GM19238 (cell line): ENCODE data around the gene NFS1.
"Not testable (repeated sequence)": the region's sequence is repeated elsewhere in the genome, so short reads cannot be mapped to it uniquely, and the experiment has no call there.

Experiments used
- DNase-seq: peaks from one replicate; pipeline ENCODE4 v3.0.0; 2011; ENCODE audit warnings: low spot score; ENCODE audit not compliant: insufficient read length

The NFS1 gene

DNA sequence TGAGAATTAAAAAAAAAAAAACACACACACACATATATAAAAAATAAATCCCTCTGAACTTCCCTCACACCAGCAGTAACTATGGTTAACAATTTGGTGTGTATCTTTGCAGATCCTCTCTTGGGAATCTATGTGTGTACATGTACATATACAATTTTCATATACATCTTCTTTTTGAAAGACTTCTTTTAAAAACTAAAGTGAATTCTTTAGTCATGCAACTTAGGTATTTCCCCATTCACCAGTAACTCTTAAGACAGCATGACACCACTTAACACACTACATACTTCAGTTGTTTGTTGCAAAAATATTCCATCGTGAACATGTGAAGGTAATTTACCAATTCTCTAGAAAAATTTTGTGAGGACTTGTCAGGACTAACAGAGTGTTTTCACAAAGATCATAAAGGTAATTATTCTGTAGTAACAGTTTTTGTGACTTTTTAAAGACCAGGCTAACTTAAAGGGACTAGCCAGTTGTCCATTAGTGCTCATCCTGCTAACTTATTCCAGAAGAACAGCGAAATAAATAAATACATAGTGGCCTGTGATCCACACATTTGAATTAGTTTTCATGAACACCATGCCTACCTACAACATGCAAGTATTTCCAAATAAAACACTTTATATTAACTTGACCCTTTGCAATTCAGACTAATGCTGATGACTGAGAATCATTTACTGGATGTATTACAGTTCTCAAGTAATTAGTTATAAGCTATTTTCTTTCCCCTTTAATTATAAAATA, 30.9 kb upstream of the NFS1 start:
- DNase-seq, result no peak

DNA sequence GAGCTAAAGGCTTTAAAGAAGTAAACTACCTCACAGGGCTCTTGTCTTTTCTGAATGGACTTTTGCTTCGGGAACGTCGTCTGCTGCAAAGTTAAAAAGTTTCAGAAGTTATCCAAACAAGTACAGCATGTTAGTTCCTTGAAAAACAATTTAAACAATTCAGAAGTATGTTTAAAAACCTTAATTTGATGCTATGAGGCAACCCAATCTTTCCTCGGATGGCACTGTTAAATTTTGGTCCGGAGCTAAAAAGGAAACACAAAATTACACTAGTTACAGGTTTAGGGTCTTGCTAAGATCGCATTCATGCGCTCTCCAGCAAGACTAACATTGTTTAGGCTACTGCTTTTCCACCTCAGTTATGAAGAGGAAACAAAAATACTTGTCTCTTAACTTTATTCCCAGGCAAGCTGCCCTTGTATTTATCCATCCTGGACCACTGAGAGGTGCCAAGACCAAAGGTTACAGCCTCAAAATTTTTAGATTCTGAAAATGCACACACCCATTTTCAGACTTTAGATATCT, 30.2 kb upstream of the NFS1 start:
- DNase-seq, result no peak

DNA sequence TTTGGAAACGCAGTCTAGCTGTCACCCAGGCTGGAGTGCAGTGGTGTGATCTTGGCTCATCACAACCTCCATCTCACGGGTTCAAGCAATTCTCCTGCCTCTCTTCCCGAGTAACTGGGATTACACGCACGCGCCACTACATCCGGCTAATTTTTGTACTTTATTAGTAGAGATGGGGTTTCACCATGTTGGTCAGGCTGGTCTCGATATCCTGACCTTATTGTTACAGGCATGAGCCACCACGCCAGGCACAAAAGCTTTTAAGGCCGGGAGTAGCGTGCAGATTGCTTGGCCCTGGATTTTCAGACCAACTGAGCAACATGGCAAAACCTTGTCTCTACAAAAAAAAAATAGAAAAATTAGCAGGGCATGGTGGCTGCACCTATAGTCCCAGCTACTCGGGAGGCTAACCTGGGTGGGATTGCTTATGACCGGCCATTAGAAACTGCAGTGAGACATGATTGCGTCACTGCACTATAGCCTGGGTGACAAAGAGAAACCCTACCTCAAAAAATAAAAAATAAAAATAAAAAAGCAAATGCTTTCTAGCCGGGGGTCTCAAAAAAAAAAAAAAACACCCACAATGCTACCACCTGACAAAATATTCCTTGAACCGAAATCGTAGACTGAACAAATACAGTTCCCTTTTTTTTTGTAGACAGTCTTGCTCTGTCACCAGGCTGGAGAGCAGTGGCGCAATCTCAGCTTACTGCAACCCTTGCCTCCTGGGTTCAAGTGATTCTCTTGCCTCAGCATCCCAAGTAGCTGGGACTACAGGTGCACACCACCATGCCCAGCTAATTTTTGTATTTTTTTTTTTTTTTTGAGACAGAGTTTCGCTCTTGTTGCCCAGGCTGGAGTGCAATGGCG, 27.9 kb upstream of the NFS1 start:
- DNase-seq, result no peak

DNA sequence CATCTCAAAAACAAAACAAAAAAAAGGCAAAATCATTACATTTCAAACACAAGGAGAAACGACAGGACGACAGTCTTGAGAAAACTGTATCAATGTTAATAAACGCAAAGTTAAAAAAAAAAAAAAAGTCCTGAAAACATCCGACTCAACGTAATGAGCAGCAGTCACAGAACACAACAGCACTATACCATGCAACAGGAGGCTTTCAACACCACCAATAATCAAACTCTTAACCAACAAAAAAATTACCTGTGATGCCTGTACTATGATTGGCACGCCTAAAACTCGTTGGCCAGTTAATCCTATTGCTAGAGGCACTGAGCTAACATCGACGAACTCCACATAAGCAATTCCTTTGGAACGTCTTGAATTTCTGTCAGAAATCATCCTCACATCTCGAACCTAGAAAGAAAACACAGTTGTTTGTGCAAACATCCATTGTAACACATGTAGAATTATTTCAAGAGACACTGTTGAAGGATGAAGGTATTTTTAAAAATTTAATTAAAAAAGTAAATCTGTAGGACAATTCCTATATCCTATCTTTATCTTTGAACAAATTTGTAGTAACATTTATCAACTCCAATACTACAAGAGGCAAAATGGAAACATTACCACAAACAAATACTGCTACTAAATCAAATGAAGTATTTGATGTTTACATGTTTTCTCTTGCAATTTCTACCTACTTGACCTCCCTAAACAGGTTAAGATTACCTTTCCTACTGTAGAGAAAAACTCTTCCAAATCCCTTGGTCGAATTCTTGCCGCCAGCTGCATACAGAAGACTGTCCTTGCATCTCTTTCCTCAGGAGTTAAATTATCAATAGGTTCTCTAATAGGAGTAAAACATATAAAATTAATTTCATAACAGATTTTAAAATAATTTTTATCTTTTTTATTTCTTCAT, 25.4 kb upstream of the NFS1 start:
- no peak for DNase-seq

DNA sequence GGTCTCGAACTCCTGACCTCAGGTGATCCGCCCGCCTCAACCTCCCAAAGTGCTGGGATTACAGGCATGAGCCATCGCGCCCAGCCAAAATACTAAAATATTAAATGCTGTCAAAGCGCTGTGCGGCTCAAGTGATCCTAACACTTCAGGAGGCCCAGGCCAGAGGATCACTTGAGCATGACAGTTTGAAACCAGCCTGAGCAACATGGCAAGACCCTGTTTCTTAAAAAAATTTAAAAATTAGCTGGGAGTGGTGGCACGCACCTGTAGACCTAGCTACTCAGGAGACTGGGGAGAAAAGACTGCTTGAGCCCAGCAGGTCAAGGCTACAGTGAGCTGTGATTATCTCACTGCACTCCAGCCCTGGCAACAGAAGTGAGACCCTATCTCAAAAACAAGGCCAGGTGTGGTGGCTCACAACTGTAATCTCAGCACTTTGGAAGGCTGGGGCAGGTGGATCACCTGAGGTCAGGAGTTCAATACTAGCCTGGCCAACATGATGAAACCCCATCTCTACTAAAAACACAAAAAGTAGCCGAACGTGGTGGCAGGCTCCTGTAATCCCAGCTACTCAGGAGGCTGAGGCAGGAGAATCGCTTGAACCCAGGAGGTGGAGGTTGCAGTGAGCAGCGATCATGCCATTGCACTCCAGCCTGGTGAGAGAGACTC, 24.6 kb upstream of the NFS1 start:
- not testable (repeated sequence) for DNase-seq

DNA sequence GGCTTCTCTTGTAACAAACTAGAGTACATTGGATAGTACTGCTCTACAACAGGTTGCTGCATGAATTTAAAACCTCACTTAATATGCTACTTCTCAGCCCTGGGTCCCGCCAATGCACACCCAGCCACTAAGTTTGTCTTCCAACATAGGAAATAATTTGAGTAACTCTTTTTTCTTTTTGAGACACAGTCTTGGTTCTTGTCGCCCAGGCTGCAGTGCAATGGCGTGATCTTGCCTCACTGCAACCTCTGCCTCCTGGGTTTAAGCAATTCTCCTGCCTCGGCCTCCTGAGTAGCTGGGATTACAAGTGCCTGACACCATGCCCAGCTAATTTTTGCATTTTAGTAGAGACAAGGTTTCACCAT, 24.1 kb upstream of the NFS1 start:
- not testable (repeated sequence) for DNase-seq

DNA sequence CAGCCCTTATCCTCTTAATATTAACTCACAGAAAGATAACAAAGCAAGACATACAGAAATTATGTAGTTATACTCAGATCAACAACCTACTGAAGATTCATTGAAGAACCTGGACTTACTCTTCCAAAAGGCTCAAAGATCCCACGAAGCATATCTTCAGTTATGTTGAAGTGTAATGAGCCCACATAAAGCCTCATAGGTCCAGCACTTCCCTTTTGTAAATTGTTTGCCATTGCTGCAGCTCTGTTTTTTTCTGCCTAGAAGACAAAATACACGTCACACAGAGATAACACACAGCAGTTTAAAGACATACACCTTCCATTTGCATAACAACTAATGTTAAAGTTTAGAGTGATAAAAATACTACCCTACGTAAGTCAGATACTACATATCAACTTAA, 22.5 kb upstream of the NFS1 start:
- DNase-seq, result no peak

DNA sequence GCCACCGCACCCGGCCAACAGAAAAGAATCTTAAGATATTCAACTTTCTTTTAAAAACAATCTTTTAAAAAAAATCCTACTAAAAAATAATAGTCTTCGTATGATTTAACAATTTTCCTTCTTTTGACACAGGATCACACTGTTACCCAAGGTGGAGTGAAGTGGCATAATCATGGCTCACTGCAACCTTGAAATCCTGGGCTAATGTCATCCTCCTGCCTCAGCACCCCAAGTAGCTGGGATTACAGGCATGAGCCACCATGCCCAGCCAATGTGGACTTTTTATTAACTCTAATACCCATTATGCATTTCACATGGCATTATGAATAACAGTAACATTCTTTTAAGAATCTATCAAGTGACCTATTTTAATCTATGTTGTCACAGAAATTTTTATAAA, 22.1 kb upstream of the NFS1 start:
- DNase-seq, result no peak

DNA sequence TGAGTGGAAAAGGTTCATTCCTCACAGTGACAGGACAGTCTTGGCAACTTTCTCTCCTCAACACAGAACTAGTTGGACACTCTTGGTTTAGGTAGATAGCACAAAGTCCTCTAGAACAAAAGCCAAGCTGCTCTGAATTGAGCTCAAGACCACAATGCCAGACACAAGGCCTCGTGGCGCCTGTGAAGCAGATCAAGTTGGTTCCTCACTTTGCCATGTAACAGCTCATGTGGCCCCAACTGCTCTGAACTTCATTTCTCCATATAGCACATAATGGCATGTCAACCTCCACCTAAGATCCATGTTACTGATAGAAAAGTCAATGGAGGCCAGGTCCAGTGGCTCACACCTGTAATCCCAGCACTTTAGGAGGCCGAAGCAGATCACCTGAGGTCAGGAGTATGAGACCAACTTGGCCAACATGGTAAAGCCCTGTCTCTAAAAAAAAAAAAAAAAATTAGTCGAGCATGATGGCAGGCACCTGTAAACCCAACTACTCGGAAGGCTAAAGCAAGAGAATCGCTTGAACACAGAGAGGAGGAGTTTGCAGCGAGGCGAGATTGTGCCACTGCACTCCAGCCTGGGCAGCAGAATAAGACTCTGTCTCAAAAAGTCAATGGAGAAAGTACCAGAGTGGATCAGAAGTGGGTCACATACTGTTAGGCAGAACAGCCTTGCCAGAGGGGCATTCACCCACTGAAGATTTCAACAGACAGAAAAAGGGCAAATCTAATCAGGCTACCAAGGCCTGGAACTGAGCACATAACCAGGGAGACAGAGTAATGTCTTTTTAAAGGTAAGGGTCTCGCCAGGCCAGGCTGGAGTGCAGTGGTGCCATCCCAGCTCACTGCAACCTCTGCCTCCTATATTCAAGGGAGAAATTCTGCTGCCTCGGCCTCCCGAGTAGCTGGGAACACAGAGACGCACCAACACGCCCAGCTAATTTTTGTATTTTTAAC, 21.3 kb upstream of the NFS1 start:
- DNase-seq, result no peak

DNA sequence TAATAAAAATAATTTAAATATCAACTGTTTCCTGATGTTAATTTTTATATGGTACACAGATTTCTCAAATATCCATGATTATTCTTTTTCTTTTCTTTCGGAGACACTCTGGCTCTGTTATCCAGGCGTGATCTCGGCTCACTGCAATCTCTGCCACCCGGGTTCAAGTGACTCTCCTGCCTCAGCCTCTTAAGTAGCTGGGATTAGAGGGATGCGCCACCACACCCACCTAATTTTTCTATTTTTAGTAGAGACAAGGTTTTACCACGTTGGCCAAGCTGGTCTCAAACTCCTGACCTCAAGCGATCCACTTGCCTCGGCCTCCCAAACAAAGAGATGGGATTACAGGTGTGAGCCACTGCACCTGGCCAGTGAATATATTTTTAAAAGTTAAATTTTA, 20.6 kb upstream of the NFS1 start:
- DNase-seq, result no peak

DNA sequence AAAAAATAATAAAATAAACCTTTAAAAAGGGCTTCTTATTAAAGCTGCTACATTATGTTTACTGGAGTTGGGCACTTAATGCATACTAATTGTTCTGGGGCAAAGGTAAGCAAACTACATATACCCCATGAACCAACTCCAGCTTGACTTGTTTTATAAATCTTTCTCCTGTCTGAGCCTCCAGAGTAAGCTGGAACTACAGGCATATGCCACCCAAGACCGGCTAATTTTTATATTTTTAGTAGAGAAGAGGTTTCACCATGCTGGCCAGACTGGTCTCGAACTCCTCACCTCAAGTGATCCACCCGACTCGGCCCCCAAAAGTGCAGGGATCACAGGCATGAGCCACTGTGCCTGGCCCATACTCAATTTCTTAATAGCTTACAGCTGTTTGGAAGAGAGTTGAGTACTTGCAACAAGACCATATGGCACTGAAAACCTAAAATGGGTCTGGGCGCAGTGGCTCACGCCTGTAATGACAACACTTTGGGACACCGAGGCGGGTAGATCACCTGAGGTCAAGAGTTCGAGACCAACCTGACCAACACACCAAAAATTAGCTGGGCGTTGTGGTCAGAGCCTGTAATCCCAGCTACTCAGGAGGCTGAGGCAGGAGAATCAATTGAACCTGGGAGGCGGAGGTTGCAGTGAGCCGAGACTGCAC, 20.0 kb upstream of the NFS1 start:
- no peak for DNase-seq

DNA sequence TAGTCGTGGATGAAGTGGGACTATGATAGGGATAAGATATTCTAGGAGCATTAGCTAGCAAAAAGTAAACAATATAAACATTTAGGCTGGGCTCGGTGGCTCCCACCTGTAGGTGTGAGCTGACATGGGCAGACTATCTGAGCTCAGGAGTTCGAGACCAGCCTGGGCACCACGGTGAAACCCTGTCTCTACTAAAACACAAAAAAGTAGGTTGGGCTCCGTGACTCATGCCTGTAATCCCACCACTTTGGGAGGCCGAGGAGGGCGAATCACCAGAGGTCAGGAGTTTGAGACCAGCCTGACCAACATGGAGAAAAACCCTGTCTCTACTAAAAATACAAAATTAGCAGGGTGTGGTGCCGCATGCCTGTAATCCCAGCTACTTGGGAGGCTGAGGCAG, 19.2 kb upstream of the NFS1 start:
- not testable (repeated sequence) for DNase-seq

DNA sequence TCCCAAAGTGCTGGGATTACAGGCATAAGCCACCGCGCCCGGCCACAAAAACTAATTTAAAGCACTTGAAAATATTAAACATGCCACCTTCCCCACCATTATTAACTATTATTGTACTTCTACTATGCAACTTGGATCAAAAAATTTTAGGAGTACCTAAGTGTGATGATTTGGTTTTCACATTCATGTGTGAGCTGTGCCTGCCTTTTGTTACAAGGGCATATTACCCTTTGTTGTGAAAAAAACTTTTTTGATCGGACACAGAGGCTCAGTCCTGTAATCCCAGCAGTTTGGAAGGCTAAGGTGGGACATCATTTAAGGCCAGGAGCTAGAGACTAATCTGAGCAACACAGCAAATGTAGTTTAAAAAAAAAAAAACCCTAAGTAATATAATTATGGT, 17.2 kb upstream of the NFS1 start:
- DNase-seq, result no peak

DNA sequence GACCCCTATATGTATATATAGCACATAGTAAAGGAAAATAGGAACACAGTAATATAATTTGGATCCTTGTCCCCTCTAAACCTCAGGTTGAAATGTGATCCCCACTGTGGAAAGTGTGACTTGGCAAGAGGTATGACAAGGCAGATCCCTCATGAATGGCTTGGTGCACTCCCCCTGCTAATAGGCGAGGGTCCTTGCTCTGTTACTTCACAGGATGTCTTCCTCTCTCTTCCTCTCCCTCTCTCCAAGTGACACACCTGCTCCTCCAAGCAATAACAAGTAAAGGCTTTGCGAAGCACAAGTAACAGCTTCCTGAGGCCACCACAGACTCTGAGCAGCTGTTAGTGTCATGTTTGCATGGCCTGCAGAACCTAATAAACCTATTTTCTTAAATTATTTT, 16.5 kb upstream of the NFS1 start:
- DNase-seq, result no peak

DNA sequence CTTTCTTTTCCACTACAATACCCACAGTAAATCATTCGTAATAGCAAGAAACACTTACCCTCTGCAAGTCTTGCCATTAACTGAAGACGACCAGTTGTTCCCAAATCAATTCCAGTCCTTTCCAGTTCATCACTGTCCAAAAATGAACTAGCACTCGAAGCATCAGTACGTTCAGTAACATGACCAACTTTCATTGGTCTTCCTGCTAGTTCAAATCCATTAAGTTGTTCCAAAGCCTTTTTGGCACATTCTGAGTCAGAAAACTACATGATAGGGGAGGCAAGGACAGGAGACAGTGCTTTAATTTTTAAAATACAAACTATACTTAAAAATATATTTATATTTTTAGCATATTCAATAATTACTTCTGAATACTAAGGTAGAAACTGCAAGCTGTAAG, 15.0 kb upstream of the NFS1 start:
- DNase-seq, result no peak

DNA sequence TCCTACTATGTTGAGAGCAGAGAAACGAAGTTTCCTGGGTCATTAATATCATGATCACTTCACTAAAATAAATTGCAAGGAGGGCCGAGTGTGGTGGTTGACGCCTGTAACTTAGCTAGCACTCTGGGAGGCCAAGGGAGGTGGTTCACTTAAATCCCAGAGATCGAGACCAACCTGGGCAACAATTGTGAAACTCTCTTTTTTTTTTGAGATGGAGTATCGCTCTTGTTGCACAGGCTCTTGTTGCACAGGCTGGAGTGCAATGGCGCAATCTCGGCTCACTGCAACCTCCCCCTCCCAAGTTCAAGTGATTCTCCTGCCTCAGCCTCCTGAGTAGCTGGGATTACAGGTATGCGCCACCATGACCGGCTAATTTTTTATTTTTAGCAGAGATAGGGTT, 14.0 kb upstream of the NFS1 start:
- not testable (repeated sequence) for DNase-seq

DNA sequence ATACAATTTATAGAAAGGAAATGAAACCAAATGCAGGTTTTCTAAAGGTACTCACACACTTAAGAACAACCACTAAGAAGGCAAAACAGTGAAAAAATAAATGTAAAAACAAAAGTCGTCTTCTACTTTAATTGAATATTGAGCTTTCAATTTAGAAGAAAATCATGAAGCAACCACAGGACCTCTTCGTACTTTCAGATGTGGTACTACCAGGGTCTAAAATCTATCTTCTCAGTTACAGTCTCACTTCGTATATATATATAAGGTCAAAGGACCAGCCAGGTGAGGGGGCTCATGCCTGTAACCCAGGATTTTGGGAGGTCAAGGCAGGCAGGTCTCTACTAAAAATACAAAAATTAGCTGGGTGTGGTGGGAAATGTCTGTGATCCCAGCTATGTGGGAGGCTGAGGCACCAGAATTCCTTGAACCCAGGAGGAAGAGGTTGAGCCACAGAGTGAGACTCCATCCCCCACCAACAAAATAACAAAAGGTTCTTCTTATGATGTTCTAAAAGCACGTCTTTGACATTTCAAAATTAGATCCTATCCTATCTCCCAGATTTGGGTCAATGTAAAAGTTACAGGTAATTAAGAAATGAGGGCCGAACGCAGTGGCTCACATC, 12.5 kb upstream of the NFS1 start:
- DNase-seq, result no peak

DNA sequence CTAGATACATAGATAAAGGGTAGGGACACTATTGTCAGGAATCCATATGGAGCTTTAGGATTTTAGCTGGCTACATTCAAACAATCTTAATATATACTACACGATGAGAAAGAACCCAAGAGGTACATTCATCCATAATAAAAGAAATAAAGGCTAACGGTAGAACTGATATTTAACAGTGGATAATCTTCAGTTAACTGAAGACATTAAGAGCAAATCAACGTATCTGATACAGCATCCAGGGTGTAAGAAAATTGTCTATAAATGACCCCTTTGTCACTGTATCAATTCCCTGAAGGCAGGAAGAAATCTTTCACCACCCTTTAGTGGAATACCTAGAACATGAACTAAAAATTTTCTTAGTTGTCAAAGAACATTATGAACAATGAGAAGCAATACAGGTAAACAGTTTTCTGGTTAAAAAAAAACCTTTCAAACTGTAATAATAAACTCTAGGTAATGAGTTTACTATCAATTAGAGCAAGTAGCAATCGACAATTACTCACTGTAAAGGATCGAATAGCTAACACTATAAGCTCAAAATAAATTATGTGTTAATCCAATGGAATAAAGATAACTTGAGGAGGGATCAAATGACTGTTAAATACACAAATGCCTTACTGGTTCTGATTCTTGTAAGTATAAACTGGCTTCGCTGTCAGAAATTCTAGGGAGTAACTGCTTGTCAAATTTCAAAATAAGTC, 11.9 kb upstream of the NFS1 start:
- DNase-seq, result no peak
